HG02852 (cell line): ENCODE results near the gene FIBCD1.
A peak's percentile ranks its signal among the peaks of the same experiment; 100 is the strongest.

Experiments used
- ATAC-seq: cut with Tn5 transposase; IDR thresholded peaks from one replicate; pipeline ENCODE4 v1.9.1; 2021; ENCODE audit warnings: mild to moderate bottlenecking, moderate library complexity; ENCODE audit not compliant: unreplicated experiment

Gene FIBCD1

GRCh38 chr9:130937146-130938076 lies 1.6 kb downstream of the FIBCD1 start:
- no peak for ATAC-seq

GRCh38 chr9:130936285-130937117 lies 2.5 kb downstream of the FIBCD1 start:
- no peak for ATAC-seq

- ATAC-seq: no peak
Observed at GRCh38 chr9:130935648-130936271, 3.3 kb downstream of the FIBCD1 start.

DNA sequence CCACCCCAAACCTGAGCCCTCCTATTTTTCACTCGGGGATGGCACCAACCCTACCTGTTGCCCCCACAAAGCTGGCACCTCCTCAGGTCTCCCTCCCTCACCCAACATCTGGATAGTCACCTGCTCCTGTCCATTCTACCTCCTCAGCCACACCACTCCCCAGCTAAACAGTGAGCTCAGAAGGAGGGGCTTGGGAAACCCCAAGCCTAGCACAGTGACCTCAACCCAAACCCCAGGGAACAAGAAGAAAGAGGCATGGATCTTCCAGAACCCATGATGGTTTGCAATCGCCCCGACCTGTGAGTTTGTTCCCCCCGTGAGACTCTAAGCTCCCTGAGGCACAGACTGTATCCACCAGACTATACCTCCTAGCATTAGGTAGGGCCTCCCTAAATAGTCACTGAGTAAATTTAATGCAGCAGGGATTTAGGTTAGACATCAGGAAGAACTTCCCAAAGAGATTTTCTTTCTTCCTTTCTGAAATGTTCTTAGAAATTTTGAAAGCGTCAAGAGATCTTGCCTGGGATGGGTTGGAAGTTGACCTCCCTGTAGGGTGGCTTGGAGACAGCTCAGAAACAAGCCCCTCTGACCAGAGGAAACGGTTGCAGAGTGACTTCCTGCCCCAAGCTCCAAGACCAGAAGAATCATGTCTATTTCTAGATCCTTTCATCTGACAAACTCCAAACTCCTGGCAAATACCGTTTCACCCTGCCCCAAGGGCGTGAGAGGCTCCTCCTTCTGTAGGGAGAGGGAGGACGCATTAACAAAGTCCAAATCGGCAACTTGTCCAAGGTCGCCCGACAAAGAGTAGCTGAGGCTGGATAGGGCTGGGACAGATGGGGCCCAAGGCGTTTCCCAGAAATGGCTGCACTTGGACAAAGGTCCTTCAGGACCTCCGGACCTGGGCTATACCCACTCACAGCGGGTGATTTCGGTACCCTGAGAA lies 4.1 kb downstream of the FIBCD1 start:
- no peak for ATAC-seq

DNA sequence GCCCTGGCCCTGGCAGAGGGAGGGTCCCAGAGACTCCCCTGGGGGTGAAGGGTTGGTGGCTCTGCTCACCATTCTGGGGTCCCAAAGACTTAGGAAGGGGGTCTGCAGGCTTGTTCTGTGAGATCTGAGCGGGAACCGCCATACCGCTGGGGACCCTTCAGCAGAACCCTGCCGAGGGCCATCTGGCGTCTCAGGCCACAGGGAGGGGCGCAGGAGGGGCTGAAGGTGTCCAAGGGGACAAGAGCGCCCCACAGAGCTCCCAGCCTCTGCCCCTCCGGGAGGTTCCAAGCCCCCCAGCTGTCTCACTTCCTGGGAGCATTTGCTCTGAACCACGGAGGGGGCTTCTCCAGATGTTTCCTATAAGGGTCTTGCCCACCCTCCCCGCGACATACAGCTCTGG lies 4.8 kb downstream of the FIBCD1 start:
- no peak for ATAC-seq

GRCh38 chr9:130933114-130934046 lies 5.7 kb downstream of the FIBCD1 start:
- ATAC-seq: no peak

GRCh38 chr9:130932255-130933079 lies 6.6 kb downstream of the FIBCD1 start:
- no peak for ATAC-seq

GRCh38 chr9:130931508-130932254 lies 7.4 kb downstream of the FIBCD1 start:
- no peak for ATAC-seq

GRCh38 chr9:130930804-130931349 lies 8.2 kb downstream of the FIBCD1 start:
- no peak for ATAC-seq

DNA sequence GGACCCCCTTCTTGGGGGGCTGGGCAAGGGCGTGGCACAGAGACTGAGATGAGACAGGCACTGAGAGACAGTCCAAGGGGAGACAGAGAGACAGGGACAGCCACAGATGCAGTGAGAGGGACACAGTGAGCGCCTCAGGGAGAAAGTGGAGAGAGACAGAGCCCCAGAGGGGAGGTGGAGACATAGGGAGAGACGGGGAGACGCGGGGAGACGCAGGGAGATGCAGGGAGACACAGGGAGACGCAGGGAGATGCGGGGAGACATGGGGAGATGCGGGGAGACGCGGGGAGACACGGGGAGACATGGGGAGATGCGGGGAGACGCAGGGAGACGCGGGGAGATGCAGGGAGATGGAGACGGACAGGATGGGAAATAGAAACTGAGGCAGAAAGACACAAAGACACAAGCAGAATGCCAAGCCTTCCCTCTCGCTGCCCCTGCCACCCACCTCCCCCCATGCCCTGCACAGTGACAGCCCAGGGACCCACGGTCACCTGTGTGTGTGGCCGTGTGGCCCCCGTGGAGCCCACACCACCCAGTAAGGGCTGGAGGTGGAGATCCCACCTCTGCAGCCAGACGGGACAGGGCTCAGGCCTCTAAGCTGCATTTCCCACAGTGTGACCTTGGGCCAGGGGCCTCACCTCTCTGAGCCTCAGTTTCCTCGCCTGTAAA lies 8.8 kb downstream of the FIBCD1 start:
- ATAC-seq: no peak

DNA sequence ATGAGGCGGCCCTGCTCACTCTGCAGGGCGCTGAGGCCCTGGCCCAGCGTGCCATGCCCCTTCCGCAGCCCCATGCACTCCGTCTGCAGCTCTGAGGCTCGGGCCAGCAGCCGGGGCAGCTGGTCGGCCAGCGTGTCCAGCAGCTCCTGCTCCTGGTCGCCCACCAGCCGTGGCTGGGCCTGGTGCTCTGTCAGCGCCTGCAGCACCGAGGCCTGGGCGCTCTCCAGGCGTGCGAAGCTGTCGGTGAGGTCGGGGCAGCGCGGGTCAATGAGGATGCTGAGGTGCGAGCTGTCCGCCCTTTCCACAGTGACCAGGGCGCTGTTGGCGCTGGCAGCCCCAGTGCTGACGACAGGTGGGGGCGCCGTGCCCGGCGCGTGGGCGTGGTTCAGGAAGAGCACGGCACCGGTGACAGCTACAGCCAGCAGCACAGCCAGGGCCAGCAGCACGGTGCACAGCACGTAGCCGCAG lies 9.4 kb downstream of the FIBCD1 start:
- no peak for ATAC-seq

GRCh38 chr9:130927995-130928900 lies 10.8 kb downstream of the FIBCD1 start:
- peak; percentile 55 for ATAC-seq

- ATAC-seq: no peak
Observed at GRCh38 chr9:130927338-130927737, 11.7 kb downstream of the FIBCD1 start.

DNA sequence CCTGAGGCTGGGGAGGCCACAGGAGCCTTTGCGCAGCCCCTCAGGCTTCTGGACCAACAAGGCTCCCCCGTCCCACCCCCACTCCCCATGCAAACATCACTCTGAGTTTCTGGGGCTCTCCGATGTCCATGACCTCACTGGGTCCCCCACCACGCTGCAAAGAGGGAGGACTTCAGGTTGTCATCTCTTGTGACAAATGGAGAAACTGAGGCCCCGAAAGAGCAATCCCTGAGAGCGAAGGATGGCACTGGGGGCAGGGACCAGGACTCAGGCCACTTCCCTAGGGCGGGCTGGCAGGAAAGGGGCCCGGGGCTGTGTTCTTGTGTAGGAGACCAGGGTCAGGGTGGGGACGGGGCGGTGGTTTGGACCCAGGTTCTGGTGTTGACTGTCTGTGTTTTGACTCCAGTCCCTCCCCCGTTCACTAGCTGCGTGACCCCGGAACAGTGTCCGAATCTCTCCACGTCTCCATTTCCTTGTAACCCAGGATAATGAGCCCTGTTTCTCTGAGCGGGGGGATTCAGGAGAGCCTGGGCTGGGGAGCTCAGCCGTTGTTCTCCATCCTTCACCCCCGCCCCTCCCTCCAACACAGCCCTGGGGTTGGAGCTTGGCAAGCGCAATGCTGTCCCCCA lies 13.9 kb downstream of the FIBCD1 start:
- ATAC-seq: no peak

DNA sequence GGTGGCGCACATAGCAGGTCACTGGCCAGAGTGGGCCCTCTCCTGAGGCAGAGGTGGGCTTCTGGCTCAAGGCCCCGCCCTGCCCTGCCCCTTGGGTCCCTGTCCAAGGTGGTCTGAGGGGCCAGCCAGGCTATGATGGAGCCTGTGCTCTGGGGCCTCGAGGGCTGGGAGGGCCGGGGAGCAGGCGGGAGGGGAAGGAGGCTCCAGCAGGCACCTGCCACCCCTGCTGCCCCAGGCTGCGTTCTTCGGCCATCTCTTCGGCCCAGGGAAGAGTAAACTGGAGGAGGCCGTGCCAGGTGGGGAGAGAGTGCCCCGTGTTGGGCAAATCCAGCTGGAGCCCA lies 14.6 kb downstream of the FIBCD1 start:
- ATAC-seq: no peak
